ENCODE data around the gene TMEM54.

The TMEM54 gene

GRCh38 chr1:32860566-32860965, 40.6 kb downstream of the TMEM54 start:
- DNase-seq: no peak

GRCh38 chr1:32859915-32860314, 41.3 kb downstream of the TMEM54 start:
- no peak for DNase-seq

DNA sequence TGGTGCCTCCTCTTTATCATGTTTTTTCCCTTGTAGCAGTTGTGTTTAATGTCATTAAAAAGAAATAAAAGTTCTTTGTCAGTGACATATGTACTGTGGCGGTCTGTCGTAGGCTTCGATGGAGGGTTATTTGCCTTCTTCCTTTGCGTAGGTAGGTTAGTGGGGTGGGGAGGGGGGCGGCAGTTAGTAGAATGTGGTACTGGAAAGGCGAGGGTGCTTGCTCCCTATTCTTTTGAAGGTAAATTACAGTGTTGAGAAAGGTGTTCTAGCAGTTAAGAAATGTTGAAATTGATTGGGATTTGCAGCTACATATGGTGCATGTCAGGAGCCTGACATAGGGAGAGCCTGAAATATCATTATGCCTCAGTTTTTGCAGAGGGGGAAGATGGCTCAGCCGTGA, 42.4 kb downstream of the TMEM54 start:
- DNase-seq: no peak

DNA sequence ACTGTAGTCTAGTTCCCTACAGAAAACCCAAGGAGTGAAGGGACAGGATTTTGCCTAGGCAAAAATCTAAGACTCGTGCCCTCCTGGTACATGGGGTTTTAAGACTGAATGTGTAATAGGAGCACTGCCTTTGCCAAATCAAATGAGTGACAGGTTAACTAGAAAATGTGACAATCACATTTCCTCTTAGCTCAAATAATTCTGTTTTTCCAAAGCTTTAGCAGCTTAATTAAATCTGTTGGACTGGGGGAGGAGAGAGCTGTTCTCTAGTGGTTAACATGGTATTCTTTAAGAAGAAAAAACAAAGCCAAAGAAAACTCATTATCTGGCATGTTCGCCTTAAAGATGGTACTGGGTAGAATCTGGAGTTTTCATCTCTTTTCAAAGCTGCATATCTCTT, 43.1 kb downstream of the TMEM54 start:
- no peak for DNase-seq

DNA sequence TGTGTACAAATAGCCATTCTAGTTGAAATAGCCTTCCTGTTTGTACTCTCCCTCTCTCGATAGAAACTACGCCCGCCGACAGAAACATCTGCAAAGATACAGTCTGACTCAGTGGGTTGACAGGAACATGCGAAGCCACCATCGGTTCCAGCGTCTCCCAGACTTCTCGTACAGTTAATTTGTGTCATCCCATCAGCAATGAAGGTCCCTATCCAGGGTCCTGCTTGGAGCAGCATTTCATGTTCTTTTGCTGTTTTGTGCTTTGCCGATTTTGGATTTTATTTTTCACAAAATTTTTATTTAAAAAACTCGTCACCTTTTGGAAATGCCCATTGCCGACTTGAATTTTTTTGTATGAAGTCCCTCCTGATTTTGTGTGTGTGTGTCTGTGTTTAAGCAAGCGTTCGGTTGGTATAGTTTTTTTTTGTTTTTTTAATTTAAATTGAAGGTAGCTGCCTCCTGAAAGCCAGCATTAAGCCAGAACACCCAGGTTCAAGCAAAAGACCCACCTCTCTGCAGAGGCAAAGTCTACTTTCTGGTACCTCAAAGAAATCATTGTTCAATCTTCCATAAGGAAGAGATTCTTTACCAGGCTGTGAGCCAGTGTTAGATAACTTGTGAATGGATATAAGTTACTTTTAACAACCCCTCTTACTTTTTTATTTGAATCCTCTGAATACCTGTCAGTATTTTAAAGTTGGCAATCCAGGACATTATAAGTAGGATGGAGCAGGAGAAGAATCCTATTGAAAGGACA, 45.1 kb downstream of the TMEM54 start:
- DNase-seq: no peak

DNA sequence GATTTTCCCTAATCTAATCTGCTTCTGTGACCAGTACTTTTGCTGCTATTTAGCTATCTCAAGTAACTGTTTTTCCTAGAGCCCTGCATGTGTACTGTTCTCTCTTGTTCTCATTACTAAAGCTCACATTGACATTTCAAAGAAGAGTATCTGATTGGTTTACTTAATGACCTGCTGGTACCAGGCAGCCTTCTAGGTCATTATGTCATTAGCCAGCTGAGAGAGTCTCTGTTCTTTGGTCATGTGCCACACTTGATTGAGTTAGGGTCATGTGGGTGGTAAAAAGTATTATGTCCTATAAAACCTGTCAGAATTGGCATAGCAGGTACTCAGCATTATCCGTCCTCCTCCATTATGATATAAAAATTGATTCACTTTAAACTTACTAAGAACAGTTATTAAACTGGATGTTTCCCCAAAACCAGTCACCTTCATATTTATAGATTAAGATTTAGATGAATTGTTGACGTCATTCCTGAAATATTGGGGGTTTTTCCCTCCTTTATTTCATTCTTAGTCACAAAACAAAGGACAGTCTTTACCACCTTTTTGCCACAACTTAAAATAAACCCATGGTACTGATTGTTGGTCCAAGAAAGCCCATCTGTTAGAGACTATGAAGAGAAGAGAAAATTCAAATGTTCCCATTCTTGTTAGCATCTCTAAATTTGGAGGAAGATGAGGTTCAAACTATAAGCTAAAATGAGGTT, 52.7 kb downstream of the TMEM54 start:
- DNase-seq: no peak

All from suppressor macrophage treated with lipopolysaccharide for 1 hour (primary cell).